ENCODE measurements around the gene L3MBTL1. TPM values are rescaled to one million over a fixed set of nuclear protein-coding genes. Genes with fewer than 3 reads are reported as not detected.
A peak's percentile ranks its signal among the peaks of the same experiment; 100 is the strongest.

Gene L3MBTL1
- total RNA-seq, 3 donors from 2014 or later (not counting 1 experiment from before 2014, with no cell fraction given) = 15.4 to 17.1 (median 17.0) TPM

DNA sequence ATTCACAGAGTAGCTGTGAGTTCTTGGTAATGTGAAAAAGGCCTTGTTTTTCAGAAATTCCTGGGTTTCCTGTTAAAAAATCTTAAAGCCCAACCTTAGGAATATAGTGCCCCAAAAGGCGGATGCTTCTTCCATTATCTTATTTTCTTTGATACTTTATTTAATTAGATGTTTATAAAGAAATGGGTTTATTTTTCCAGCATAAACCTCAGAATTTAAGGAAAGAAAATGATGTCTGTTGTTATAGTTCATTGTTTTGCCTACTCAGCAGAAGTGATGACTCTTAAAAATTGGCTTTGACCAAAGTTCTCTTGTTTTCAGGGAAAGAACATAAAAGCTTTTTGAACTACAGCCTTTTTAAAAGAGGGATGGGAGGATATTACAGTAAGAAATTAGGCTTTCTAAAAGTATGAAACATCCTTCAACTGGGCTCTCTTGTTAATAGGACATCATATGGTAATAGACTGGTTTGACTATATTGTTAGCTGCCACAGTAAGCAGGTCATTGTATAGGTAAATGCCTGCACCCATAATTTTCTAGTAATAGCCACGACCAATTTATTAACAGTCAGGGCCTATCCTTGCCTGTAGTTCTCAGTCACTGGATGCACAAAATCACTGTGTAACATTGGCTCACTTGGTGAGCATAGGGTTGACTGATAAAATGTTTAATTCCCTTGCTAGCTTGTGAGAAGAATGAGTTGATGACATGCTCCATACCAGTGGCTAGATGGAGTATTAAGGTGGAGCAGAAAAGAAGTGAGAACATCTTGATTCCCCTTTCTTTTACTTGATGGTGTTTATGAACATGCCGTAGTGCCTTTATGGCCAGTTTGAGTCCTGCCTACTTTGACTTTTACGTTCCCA, 44.6 kb upstream of the L3MBTL1 start:
- ATAC-seq (no peak), DNase-seq (no peak)
- Mint-ChIP-seq H3K9me3 (no peaks in the 10 kb centered on the region), H3K27me3 (ENCODE audit: low read depth in 2 of 2) (no peaks in the 10 kb centered on the region), H3K27ac (peak overlapping the region; percentile 45 to 71), H3K4me3 (no peak overlapping the region), H3K4me1 (peaks cover 36 to 45% of the 10 kb centered on the region in 2 donors), H3K36me3 (peaks cover 26% of the 10 kb centered on the region)
- Histone ChIP-seq H3K4me1 (ENCODE audit: control insufficient read depth, insufficient read depth, low read length) (peaks cover 7% of the 10 kb centered on the region), H3K27me3 (ENCODE audit: control insufficient read depth, insufficient read depth, low read length) (no peaks in the 10 kb centered on the region), H3K4me3 (ENCODE audit: low read length) (no peak overlapping the region), H3K27ac (ENCODE audit: low read length) (no peak overlapping the region), H3K36me3 (ENCODE audit: control insufficient read depth, insufficient read depth, low read length) (peaks cover 70% of the 10 kb centered on the region), H3K9me3 (ENCODE audit: control insufficient read depth, insufficient read depth, low read length) (no peaks in the 10 kb centered on the region)
- intact Hi-C loops (cut with micrococcal nuclease) = no loop called here
- TF ChIP-seq, protein P1, sequence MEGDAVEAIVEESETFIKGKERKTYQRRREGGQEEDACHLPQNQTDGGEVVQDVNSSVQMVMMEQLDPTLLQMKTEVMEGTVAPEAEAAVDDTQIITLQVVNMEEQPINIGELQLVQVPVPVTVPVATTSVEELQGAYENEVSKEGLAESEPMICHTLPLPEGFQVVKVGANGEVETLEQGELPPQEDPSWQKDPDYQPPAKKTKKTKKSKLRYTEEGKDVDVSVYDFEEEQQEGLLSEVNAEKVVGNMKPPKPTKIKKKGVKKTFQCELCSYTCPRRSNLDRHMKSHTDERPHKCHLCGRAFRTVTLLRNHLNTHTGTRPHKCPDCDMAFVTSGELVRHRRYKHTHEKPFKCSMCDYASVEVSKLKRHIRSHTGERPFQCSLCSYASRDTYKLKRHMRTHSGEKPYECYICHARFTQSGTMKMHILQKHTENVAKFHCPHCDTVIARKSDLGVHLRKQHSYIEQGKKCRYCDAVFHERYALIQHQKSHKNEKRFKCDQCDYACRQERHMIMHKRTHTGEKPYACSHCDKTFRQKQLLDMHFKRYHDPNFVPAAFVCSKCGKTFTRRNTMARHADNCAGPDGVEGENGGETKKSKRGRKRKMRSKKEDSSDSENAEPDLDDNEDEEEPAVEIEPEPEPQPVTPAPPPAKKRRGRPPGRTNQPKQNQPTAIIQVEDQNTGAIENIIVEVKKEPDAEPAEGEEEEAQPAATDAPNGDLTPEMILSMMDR (IDR thresholded peaks at IDR 0.05) = no peak
- 100% methylated on average over 3 of the region's 4 CpGs for WGBS (ENCODE audit: insufficient coverage)

DNA sequence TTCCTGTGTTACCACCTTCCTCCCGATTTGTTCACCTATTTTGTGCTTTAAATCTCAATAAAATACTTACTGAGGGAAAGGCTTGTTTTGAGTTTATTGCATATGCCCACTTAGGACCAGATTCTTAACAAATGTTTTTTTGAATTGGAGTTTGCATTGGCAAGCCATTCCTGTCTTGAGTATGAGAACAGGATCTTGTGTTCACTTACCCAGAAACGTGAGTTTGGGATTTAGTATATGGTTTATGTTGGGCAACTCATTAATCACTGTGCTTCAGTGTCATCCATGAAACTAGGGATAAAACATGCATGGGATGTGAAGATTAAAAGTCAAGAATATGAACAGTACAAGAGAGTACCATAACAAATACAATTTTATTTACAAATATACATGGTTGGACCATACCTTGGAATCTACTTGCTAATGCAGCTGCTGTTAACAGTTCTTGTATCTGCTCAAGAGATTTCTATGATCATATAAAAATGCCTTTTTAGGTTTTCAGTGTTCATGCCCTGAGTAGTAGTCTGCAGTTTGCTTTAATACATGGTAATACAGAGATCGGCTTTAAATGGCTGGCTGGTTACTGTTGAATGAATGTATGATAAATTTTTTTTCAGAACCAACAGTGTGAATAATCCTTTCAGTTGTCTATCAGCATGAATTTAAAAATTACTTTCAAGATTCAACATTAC, 43.8 kb upstream of the L3MBTL1 start:
- Histone ChIP-seq H3K27ac (ENCODE audit: low read length) (no peak overlapping the region), H3K36me3 (ENCODE audit: control insufficient read depth, insufficient read depth, low read length) (peaks cover 70% of the 10 kb centered on the region), H3K4me1 (ENCODE audit: control insufficient read depth, insufficient read depth, low read length) (peaks cover 5% of the 10 kb centered on the region), H3K9me3 (ENCODE audit: control insufficient read depth, insufficient read depth, low read length) (no peaks in the 10 kb centered on the region), H3K27me3 (ENCODE audit: control insufficient read depth, insufficient read depth, low read length) (no peaks in the 10 kb centered on the region), H3K4me3 (ENCODE audit: low read length) (no peak overlapping the region)
- peaks cover 26% of the 10 kb centered on the region for H3K36me3 Mint-ChIP-seq
- peaks cover 36 to 44% of the 10 kb centered on the region in 2 donors for H3K4me1 Mint-ChIP-seq
- no peak overlapping the region for H3K4me3 Mint-ChIP-seq
- TF ChIP-seq, protein P1 (IDR thresholded peaks at IDR 0.05) = no peak
- ATAC-seq (no peak), DNase-seq (no peak)
- no peaks in the 10 kb centered on the region for H3K27me3 Mint-ChIP-seq (ENCODE audit: low read depth in 2 of 2)
- peak overlapping the region; percentile 45 to 71 for H3K27ac Mint-ChIP-seq
- H3K9me3 Mint-ChIP-seq = no peaks in the 10 kb centered on the region
- WGBS (ENCODE audit: insufficient coverage) = 96% methylated on average over 2 of the region's 3 CpGs
- intact Hi-C loops (cut with micrococcal nuclease) = no loop called here

DNA sequence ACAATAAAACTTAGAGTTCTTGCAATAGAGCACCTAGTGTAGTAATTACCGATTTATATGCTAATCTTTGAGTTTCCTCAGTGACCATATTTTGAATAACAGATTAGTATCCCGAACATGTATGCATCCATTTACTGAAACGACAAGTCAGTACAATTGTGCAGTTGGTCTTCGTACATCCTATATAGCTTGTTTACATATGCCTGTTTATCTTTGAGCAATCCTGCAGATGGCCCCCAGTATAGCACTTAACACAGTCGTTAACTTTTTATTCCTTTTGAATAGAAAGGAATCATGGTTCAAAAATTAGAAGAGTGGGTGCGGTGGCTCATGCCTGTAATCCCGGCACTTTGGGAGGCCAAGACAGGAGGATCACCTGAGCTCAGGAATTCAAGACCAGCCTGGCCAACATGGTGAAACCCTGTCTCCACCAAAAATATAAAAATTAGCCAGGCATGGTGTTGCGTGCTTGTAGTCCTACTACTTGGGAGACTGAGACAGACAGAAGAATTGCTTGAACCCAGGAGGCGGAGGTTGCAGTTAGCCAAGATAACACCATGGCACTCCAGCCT, 43.2 kb upstream of the L3MBTL1 start:
- TF ChIP-seq, protein P1 (IDR thresholded peaks at IDR 0.05) = no peak
- DNase-seq = no peak
- intact Hi-C loops (cut with micrococcal nuclease) = no loop called here
- Histone ChIP-seq H3K27me3 (ENCODE audit: control insufficient read depth, insufficient read depth, low read length) (no peaks in the 10 kb centered on the region), H3K27ac (ENCODE audit: low read length) (no peak overlapping the region), H3K4me3 (ENCODE audit: low read length) (no peak overlapping the region), H3K4me1 (ENCODE audit: control insufficient read depth, insufficient read depth, low read length) (no peaks in the 10 kb centered on the region), H3K36me3 (ENCODE audit: control insufficient read depth, insufficient read depth, low read length) (peaks cover 69% of the 10 kb centered on the region), H3K9me3 (ENCODE audit: control insufficient read depth, insufficient read depth, low read length) (no peaks in the 10 kb centered on the region)
- Mint-ChIP-seq H3K4me3 (no peak overlapping the region), H3K9me3 (no peaks in the 10 kb centered on the region), H3K27ac (peak overlapping the region; percentile 40 to 71), H3K4me1 (peaks cover 30 to 38% of the 10 kb centered on the region in 2 donors), H3K36me3 (peaks cover 25% of the 10 kb centered on the region), H3K27me3 (ENCODE audit: low read depth in 2 of 2) (no peaks in the 10 kb centered on the region)
- 98% methylated on average over 9 of the region's 9 CpGs for whole genome bisulfite sequencing (ENCODE audit: insufficient coverage)
- ATAC-seq = no peak
